Trophoblast cell (in vitro differentiated cells and primary cell): Measurements from ENCODE around the gene VEGFC.

ENCODE experiments used
- DNase-seq, 2 donors: peaks; one replicate each; pipeline ENCODE4 v3.0.0-alpha.2; 2016
- H2AFZ ChIP-seq: 2 replicates; pipeline ENCODE4 v1.6.1; 2013; ENCODE audit warnings: low read length, moderate library complexity, mild to moderate bottlenecking; ENCODE audit not compliant: insufficient read depth, poor library complexity
- H2AK5ac ChIP-seq: 2 replicates; pipeline ENCODE4 v1.6.1; 2013; ENCODE audit warnings: mild to moderate bottlenecking, low read length
- H2BK120ac ChIP-seq: 2 replicates; pipeline ENCODE4 v1.6.1; 2013; ENCODE audit warnings: low read length, mild to moderate bottlenecking, moderate library complexity; ENCODE audit not compliant: insufficient read depth, poor library complexity
- H2BK12ac ChIP-seq: 2 replicates; pipeline ENCODE4 v1.6.1; 2013; ENCODE audit warnings: mild to moderate bottlenecking, low read length, moderate library complexity
- H2BK5ac ChIP-seq: 2 replicates; pipeline ENCODE4 v1.6.1; 2013; ENCODE audit warnings: low read length, low read depth, moderate library complexity, mild to moderate bottlenecking; ENCODE audit not compliant: poor library complexity
- H3K14ac ChIP-seq: 2 replicates; pipeline ENCODE4 v1.6.1; 2013; ENCODE audit warnings: mild to moderate bottlenecking, low read length
- H3K18ac ChIP-seq: 2 replicates; pipeline ENCODE4 v1.6.1; 2013; ENCODE audit warnings: mild to moderate bottlenecking, low read length
- H3K23ac ChIP-seq: 2 replicates; pipeline ENCODE4 v1.6.1; 2013; ENCODE audit warnings: low read length
- H3K27ac ChIP-seq: 2 replicates; pipeline ENCODE4 v1.5.1; 2013; ENCODE audit warnings: low read depth, mild to moderate bottlenecking, inconsistent platforms, low read length, moderate library complexity
- H3K27me3 ChIP-seq: 2 replicates; pipeline ENCODE4 v1.6.1; 2013; ENCODE audit warnings: inconsistent platforms, mild to moderate bottlenecking, low read length, moderate library complexity; ENCODE audit not compliant: insufficient read depth
- H3K36me3 ChIP-seq, 2 experiments: 1 replicate in 1 of 2; 2 replicates in 1 of 2; pipeline ENCODE4 v1.6.1; 2013; ENCODE audit warnings: low read length in 2 of 2, mild to moderate bottlenecking in 2 of 2, moderate library complexity in 1 of 2; ENCODE audit not compliant: insufficient read depth in 2 of 2, control insufficient read depth in 1 of 2
- H3K4ac ChIP-seq: 2 replicates; pipeline ENCODE4 v1.6.1; 2013; ENCODE audit warnings: low read depth, mild to moderate bottlenecking, low read length, moderate library complexity
- H3K4me1 ChIP-seq, 2 experiments: 1 replicate in 1 of 2; 2 replicates in 1 of 2; pipeline ENCODE4 v1.6.1; 2013; ENCODE audit warnings: low read length in 2 of 2, mild to moderate bottlenecking in 2 of 2, moderate library complexity in 1 of 2; ENCODE audit not compliant: insufficient read depth in 2 of 2, control insufficient read depth in 1 of 2
- H3K4me2 ChIP-seq: 2 replicates; pipeline ENCODE4 v1.6.1; 2013; ENCODE audit warnings: inconsistent platforms, mild to moderate bottlenecking, low read length, moderate library complexity
- H3K4me3 ChIP-seq: 2 replicates; pipeline ENCODE4 v1.5.1; 2013; ENCODE audit warnings: mild to moderate bottlenecking, low read depth, low read length, inconsistent platforms
- H3K79me1 ChIP-seq: one replicate; pipeline ENCODE4 v1.6.1; 2013; ENCODE audit warnings: low read length
- H3K79me2 ChIP-seq: 2 replicates; pipeline ENCODE4 v1.6.1; 2013; ENCODE audit warnings: low read length, mild to moderate bottlenecking; ENCODE audit not compliant: control insufficient read depth, insufficient read depth, poor library complexity
- H3K9ac ChIP-seq: 2 replicates; pipeline ENCODE4 v1.6.1; 2013; ENCODE audit warnings: mild to moderate bottlenecking, low read length
- H3K9me3 ChIP-seq: 2 replicates; pipeline ENCODE4 v1.6.1; 2013; ENCODE audit warnings: low read depth, mild to moderate bottlenecking, control low read depth, inconsistent platforms, low read length; ENCODE audit not compliant: insufficient read depth
- H4K12ac ChIP-seq: 2 replicates; pipeline ENCODE4 v1.6.1; 2013; ENCODE audit warnings: low read depth, mild to moderate bottlenecking, low read length, moderate library complexity
- H4K8ac ChIP-seq: 2 replicates; pipeline ENCODE4 v1.6.1; 2013; ENCODE audit warnings: low read depth, mild to moderate bottlenecking, low read length, moderate library complexity
- H4K91ac ChIP-seq: one replicate; pipeline ENCODE4 v1.6.1; 2013; ENCODE audit warnings: low read depth, mild to moderate bottlenecking, low read length, moderate library complexity
- WGBS: extraction: QIAGEN DNeasy Blood & Tissue Kit; methylation state at CpG from one replicate; pipeline ENCODE4 v1.1.7; 2013; ENCODE audit warnings: missing lambda C conversion rate; ENCODE audit not compliant: insufficient read length, insufficient coverage; ENCODE audit errors: extremely low coverage; 5-methylcytosine and 5-hydroxymethylcytosine counted together

Gene VEGFC

DNA sequence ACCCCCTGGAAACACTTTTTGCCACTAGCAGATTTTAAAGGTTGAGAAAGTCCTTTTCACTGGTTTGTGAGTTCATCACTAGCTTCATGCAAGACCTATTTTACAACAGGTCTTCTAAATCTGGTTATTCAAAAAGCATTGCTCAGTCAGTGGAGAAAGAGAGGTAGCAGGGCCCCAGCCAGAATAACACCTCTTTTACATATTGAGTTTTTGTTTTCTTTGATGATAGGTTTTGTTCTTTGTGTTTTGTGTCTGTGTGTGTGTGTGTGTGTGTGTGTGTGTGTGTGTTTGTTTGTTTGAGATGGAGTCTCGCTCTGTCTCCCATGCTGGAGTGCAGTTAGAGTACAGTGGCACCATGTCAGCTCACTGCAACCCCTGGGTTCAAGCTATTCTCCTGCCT is 2.7 kb upstream of the VEGFC start:
- Histone ChIP-seq H3K27me3 (peaks cover 10% of the 10 kb centered on the region), H4K8ac (no peak overlapping the region), H3K27ac (no peak overlapping the region), H2BK12ac (no peak overlapping the region), H2BK5ac (no peak overlapping the region), H3K79me1 (no peaks in the 10 kb centered on the region), H3K36me3 (no peaks in the 10 kb centered on the region), H3K4me3 (no peak overlapping the region), H3K23ac (no peak overlapping the region), H3K4ac (no peak overlapping the region), H4K91ac (no peak overlapping the region), H2AFZ (no peak overlapping the region), H2BK120ac (no peak overlapping the region), H4K12ac (no peak overlapping the region), H3K4me1 (peaks cover 0 to 2% of the 10 kb centered on the region in 2 experiments), H3K9me3 (no peaks in the 10 kb centered on the region), H3K14ac (no peak overlapping the region), H2AK5ac (no peak overlapping the region), H3K9ac (no peak overlapping the region), H3K4me2 (no peak overlapping the region), H3K18ac (no peak overlapping the region), H3K79me2 (no peaks in the 10 kb centered on the region)
- no peak for DNase-seq
- no CpG with 5 or more reads among the region's 1 CpG for WGBS

GRCh38 chr4:176794651-176795050 is 1.9 kb upstream of the VEGFC start:
- Histone ChIP-seq H4K12ac (no peak overlapping the region), H3K27me3 (peaks cover 10% of the 10 kb centered on the region), H2BK120ac (no peak overlapping the region), H3K14ac (no peak overlapping the region), H3K4ac (no peak overlapping the region), H2BK12ac (no peak overlapping the region), H3K36me3 (no peaks in the 10 kb centered on the region), H3K9me3 (no peaks in the 10 kb centered on the region), H3K79me1 (no peaks in the 10 kb centered on the region), H4K91ac (no peak overlapping the region), H3K79me2 (no peaks in the 10 kb centered on the region), H3K4me2 (no peak overlapping the region), H4K8ac (no peak overlapping the region), H2AFZ (no peak overlapping the region), H2BK5ac (no peak overlapping the region), H3K18ac (no peak overlapping the region), H2AK5ac (no peak overlapping the region), H3K23ac (no peak overlapping the region), H3K4me1 (peaks cover 0 to 2% of the 10 kb centered on the region in 2 experiments), H3K27ac (no peak overlapping the region), H3K9ac (no peak overlapping the region), H3K4me3 (no peak overlapping the region)
- no peak for DNase-seq
- WGBS, result no CpG with 5 or more reads among the region's 1 CpG

GRCh38 chr4:176794151-176794550 is 1.4 kb upstream of the VEGFC start:
- Histone ChIP-seq H4K12ac (no peak overlapping the region), H3K4me1 (peaks cover 0 to 2% of the 10 kb centered on the region in 2 experiments), H3K79me1 (no peaks in the 10 kb centered on the region), H3K23ac (no peak overlapping the region), H3K4ac (no peak overlapping the region), H3K27ac (no peak overlapping the region), H3K18ac (no peak overlapping the region), H2BK5ac (no peak overlapping the region), H3K9me3 (no peaks in the 10 kb centered on the region), H3K14ac (no peak overlapping the region), H2BK120ac (no peak overlapping the region), H3K36me3 (no peaks in the 10 kb centered on the region), H3K4me3 (no peak overlapping the region), H2AFZ (no peak overlapping the region), H2BK12ac (no peak overlapping the region), H3K79me2 (no peaks in the 10 kb centered on the region), H4K91ac (no peak overlapping the region), H3K9ac (no peak overlapping the region), H4K8ac (no peak overlapping the region), H3K4me2 (no peak overlapping the region), H3K27me3 (peaks cover 10% of the 10 kb centered on the region), H2AK5ac (no peak overlapping the region)
- no peak for DNase-seq
- no CpG with 5 or more reads among the region's 4 CpGs for WGBS

- Histone ChIP-seq H3K4me3 (peak overlapping the region; percentile 70), H3K27ac (no peak overlapping the region), H3K9me3 (no peaks in the 10 kb centered on the region), H3K4me2 (peak overlapping the region; percentile 48), H3K27me3 (peaks cover 10% of the 10 kb centered on the region), H2BK12ac (no peak overlapping the region), H3K79me1 (no peaks in the 10 kb centered on the region), H3K36me3 (no peaks in the 10 kb centered on the region), H4K91ac (no peak overlapping the region), H3K14ac (no peak overlapping the region), H3K23ac (no peak overlapping the region), H2BK5ac (no peak overlapping the region), H3K79me2 (no peaks in the 10 kb centered on the region), H2BK120ac (no peak overlapping the region), H4K8ac (peak overlapping the region; percentile 11), H3K9ac (no peak overlapping the region), H3K18ac (no peak overlapping the region), H4K12ac (no peak overlapping the region), H2AFZ (no peak overlapping the region), H3K4ac (no peak overlapping the region), H2AK5ac (no peak overlapping the region), H3K4me1 (peaks cover 0 to 2% of the 10 kb centered on the region in 2 experiments)
- DNase-seq, result no peak
- WGBS, result no CpG with 5 or more reads among the region's 24 CpGs
Measured at GRCh38 chr4:176793060-176793605, 411 bp upstream of the VEGFC start.
